GM10847 (cell line): ENCODE results near the gene NMNAT3.

Experiments used
- POLR2A ChIP-seq: IDR thresholded peaks from 2 replicates; pipeline ENCODE4 v1.6.1; 2011; ENCODE audit not compliant: insufficient read length; ENCODE audit errors: extremely low read depth

The NMNAT3 gene

DNA sequence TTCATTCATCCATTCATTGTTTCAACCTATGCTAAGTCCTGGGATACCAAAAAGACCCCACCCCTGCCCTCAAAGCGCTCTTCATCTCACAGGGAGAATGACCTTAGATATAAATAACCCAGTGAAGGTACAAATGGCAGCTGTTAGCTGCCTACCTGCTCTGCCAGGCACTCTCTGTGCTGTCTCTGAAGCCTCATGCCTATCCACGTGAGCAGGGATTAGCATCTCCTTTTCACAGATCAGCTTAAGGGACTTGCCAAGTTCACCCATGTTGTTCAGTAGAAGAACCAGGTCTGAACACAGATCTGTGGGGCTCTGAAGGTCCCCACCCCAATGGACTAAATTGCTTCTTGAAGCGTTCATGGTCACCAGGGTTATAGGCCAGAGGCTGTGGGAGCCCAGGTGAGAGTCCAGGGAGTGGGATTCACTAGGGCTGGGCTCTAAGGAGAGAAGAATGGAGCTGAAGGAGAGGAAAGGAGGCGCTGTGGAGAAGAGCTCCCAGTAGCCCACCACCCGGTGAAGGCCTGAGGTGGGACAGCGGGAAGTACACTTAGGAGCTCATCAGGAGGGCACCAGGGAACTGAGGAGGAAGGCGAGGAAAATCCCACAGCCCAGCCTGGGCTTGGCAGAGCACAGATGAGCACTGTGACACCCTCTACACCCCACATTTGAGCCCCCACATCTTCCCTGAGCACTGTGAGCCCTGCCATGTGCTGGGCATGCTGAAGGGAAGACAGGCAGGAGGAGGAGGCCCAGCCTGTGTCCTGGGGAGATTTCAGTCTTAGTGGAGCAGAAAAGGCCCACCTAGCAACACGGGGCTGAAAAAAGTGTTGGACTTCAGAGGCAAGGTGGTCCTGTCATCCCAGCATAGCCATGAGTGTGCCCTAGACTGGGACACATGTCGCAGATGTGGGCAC is 158.6 kb downstream of the NMNAT3 start:
- TF ChIP-seq POLR2A = no peak

DNA sequence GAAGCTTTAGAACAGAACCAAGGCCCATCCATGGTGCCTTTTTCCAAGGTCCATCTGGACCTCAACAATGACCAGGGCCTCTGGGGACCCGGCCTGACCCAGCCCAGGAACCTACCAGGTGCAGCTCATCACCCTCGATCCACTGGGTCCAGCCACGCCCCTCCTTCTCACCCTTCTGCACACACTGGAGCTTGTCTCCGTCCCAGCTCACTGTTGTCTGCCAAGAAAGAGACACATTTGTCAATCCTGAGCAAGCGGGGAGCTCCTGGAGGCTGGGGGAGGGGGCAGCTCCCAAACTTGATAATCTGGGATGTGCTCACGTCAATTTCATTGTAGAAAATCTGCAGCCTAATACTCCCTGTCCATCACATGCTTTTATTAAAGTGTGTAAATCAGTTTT is 159.5 kb downstream of the NMNAT3 start:
- no peak for TF ChIP-seq POLR2A

GRCh38 chr3:139517321-139518065 is 160.3 kb downstream of the NMNAT3 start:
- no peak for TF ChIP-seq POLR2A

DNA sequence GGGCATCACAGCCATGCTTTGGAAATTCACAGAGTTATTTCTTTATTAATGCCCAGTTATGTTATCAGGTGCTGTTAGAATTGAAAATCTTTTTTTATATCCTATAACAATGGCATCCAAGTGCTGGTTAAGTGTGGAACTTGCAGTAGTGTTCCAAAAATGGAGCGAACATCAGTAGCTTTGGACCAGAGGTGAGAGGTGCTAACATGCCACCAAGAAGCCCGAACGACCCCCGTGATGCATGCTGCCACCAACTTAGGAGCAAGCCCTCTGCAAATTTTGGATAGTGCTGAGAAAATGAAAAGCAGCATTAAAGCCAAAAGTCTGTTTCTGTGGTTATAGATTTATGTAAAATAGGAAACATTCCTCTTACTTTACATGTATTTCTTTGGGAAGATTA is 163.0 kb downstream of the NMNAT3 start:
- TF ChIP-seq POLR2A = no peak
